Lung (tissue), 12 donors: ENCODE data around the gene UFL1. TPM values are rescaled to one million over a fixed set of nuclear protein-coding genes. Genes with fewer than 3 reads are reported as not detected.
A peak's percentile ranks its signal among the peaks of the same experiment; 100 is the strongest.

ENCODE experiments used
- ATAC-seq: fragments of 200-7000 bp; cut with Tn5 transposase; one replicate; pipeline ENCODE4 v1.9.1; 2020; ENCODE audit warnings: moderate number of reproducible peaks; ENCODE audit not compliant: insufficient read depth, low FRiP score
- DNase-seq, 3 donors: peaks; one replicate each; pipeline ENCODE4 v3.0.0-alpha.2; 2013 to 2017
- H3K27ac ChIP-seq, 2 donors: one replicate each; pipeline ENCODE4 v1.5.1; 2013; ENCODE audit warnings: mild to moderate bottlenecking in 2 of 2, moderate library complexity in 2 of 2, control low read depth in 1 of 2, inconsistent platforms in 1 of 2, low read depth in 1 of 2, low read length in 1 of 2
- H3K27me3 ChIP-seq, 3 donors: one replicate each; pipeline ENCODE4 v1.5.1; 2013; ENCODE audit warnings: low read length in 2 of 3; ENCODE audit not compliant: control insufficient read depth in 3 of 3, insufficient read depth in 3 of 3
- H3K36me3 ChIP-seq, 4 donors: one replicate each; pipeline ENCODE4 v1.5.1; 2013; ENCODE audit warnings: low read length in 4 of 4, mild to moderate bottlenecking in 1 of 4, moderate library complexity in 1 of 4; ENCODE audit not compliant: control insufficient read depth in 4 of 4, insufficient read depth in 4 of 4
- H3K4me1 ChIP-seq, 5 donors: one replicate each; pipeline ENCODE4 v1.5.1; 2013; ENCODE audit warnings: low read length in 5 of 5, mild to moderate bottlenecking in 2 of 5, moderate library complexity in 1 of 5; ENCODE audit not compliant: control insufficient read depth in 5 of 5, insufficient read depth in 5 of 5
- H3K4me3 ChIP-seq: one replicate; pipeline ENCODE4 v1.5.1; 2013; ENCODE audit warnings: mild to moderate bottlenecking, control low read depth, moderate library complexity
- H3K9ac ChIP-seq, 2 donors: one replicate each; pipeline ENCODE4 v1.5.1; 2013; ENCODE audit warnings: low read length in 2 of 2, control low read depth in 1 of 2; ENCODE audit not compliant: insufficient read depth in 1 of 2
- H3K9me3 ChIP-seq, 4 donors: one replicate each; pipeline ENCODE4 v1.5.1; 2013; ENCODE audit warnings: low read length in 3 of 4, mild to moderate bottlenecking in 1 of 4, moderate library complexity in 1 of 4; ENCODE audit not compliant: control insufficient read depth in 4 of 4, insufficient read depth in 3 of 4
- WGBS, 2 donors: extraction: QIAGEN DNeasy Blood & Tissue Kit; methylation state at CpG; one replicate each; pipeline ENCODE4 v1.1.7; 2013; 5-methylcytosine and 5-hydroxymethylcytosine counted together
- polyA plus RNA-seq, 2 donors: library from polyadenylated mRNA; stranded (reverse); fragments of 200-250 nt; gene quantifications; one replicate each; pipeline ENCODE4 v1.2.1, GENCODE V29; 2013
- total RNA-seq, 2 donors: library from RNA; depleted of rRNA in 1 of 2; stranded (reverse); fragments of >200 nt in 1 of 2; gene quantifications; one replicate each; pipeline ENCODE4 v1.2.1, GENCODE V29; 2014 to 2021
- TF ChIP-seq, protein P1 (sequence below): IDR thresholded peaks from 2 replicates; pipeline ENCODE4 v1.5.1; 2012; ENCODE audit warnings: mild to moderate bottlenecking; ENCODE audit errors: control extremely low read depth, extremely low read depth
- donor health status: control.
- donor health status: control.
- donor health status: Bipolar disorder and iron deficiency.
- donor health status: healthy.
- donor health status: DM: yes; HTN: yes; CAD: no.

Gene UFL1
- total and polyA plus RNA-seq, 4 donors = 12.7 to 33.7 (median 18.0) TPM

DNA sequence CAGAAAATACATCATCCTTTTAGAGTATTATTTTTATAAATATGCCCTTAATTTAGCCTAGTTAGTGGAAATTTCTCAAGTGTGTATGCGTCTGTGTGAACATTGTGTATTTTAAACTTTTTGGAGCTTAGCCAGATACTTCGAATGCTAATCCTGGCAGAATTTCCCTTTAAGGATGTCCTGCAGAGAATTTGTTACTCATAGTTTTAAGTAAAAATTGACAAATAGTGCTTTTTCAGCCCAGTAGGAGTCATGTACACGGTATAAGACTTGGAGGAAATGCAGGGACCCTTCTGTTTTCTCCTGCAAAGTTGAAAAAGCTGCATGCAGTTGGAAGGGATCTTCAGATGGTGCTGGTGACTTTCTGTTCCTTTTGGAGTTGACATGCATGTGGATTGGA, 41.3 kb downstream of the UFL1 start, which contains the start of gene FHL5:
Gene FHL5 (plus strand): TSS at position 243 of the 400 bp plus-strand sequence. CDS start 40,486 bp downstream, outside the sequence.
- no peaks in the 10 kb centered on the region for H3K4me1 ChIP-seq
- TF ChIP-seq, protein P1, sequence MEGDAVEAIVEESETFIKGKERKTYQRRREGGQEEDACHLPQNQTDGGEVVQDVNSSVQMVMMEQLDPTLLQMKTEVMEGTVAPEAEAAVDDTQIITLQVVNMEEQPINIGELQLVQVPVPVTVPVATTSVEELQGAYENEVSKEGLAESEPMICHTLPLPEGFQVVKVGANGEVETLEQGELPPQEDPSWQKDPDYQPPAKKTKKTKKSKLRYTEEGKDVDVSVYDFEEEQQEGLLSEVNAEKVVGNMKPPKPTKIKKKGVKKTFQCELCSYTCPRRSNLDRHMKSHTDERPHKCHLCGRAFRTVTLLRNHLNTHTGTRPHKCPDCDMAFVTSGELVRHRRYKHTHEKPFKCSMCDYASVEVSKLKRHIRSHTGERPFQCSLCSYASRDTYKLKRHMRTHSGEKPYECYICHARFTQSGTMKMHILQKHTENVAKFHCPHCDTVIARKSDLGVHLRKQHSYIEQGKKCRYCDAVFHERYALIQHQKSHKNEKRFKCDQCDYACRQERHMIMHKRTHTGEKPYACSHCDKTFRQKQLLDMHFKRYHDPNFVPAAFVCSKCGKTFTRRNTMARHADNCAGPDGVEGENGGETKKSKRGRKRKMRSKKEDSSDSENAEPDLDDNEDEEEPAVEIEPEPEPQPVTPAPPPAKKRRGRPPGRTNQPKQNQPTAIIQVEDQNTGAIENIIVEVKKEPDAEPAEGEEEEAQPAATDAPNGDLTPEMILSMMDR = no peak
- DNase-seq (peak in 2 of 3 donors; percentile 4 to 19), ATAC-seq (no peak)
- H3K9ac ChIP-seq = no peak within 1 kb of the TSS
- 17 to 39% methylated on average over 3 of the region's 3 CpGs for WGBS, 2 donors
- H3K27me3 ChIP-seq = no peaks in the 10 kb centered on the region
- no peaks in the 10 kb centered on the region for H3K9me3 ChIP-seq
- no peak within 1 kb of the TSS for H3K27ac ChIP-seq
- H3K36me3 ChIP-seq = no peaks in the 10 kb centered on the region
- no peak within 1 kb of the TSS for H3K4me3 ChIP-seq

- TF ChIP-seq, protein P1 = no peak
- Histone ChIP-seq H3K27me3 (no peaks in the 10 kb centered on the region), H3K27ac (no peak overlapping the region), H3K9me3 (no peaks in the 10 kb centered on the region), H3K4me3 (no peak overlapping the region), H3K36me3 (no peaks in the 10 kb centered on the region), H3K9ac (no peak overlapping the region), H3K4me1 (no peaks in the 10 kb centered on the region)
- DNase-seq (no peak), ATAC-seq (no peak)
Measured at GRCh38 chr6:96563853-96564252, 42.2 kb downstream of the UFL1 start.

GRCh38 chr6:96570053-96570452, 48.4 kb downstream of the UFL1 start:
- Histone ChIP-seq H3K4me1 (peaks cover 0 to 2% (median 0%) of the 10 kb centered on the region in 5 donors), H3K9ac (no peak overlapping the region), H3K36me3 (no peaks in the 10 kb centered on the region), H3K9me3 (peaks cover 0 to 12% (median 0%) of the 10 kb centered on the region in 4 donors), H3K27ac (no peak overlapping the region), H3K4me3 (no peak overlapping the region), H3K27me3 (no peaks in the 10 kb centered on the region)
- DNase-seq (no peak), ATAC-seq (no peak)
- WGBS, 2 donors = 82 to 87% methylated on average over 2 of the region's 2 CpGs
- TF ChIP-seq, protein P1 = no peak

DNA sequence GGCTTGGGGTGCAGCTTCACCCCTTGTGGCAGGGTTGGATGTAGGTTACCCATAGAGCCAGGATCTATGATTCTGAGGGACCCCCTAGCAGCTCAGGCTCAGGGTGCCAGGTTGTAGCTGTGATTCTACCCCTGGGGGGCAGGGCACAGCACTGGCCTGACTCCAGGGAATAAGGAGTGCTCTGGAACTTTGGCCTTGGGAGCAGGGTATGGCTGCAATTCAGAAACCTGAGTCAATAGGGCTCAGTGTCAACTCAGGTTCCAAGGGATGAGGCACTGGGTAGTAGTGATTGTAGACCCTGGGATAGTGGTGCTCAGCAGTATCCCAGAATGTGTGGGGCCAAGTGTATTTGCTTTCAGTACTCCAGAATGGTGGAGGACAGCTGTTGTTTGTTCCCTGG, 49.9 kb downstream of the UFL1 start:
- no peak overlapping the region for H3K4me3 ChIP-seq
- H3K9me3 ChIP-seq = peaks cover 0 to 12% (median 0%) of the 10 kb centered on the region in 4 donors
- no peaks in the 10 kb centered on the region for H3K36me3 ChIP-seq
- ATAC-seq = no peak
- peaks cover 0 to 2% (median 0%) of the 10 kb centered on the region in 5 donors for H3K4me1 ChIP-seq
- no peak overlapping the region for H3K9ac ChIP-seq
- no peak for DNase-seq
- no peaks in the 10 kb centered on the region for H3K27me3 ChIP-seq
- no peak overlapping the region for H3K27ac ChIP-seq
- TF ChIP-seq, protein P1 = no peak
